GM23338 (cell line): ENCODE results near the gene UBR2.

ENCODE experiments used
- CREB1 ChIP-seq: fragments of 250-450 bp; sonication (Bioruptor Pico); IDR thresholded peaks from 2 replicates; pipeline ENCODE4 v1.5.0; 2020; ENCODE audit warnings: low read depth, mild to moderate bottlenecking, moderate library complexity
- CTCF ChIP-seq, 2 experiments: fragments of 200-600 bp in 1 of 2; sonication (generic) in 1 of 2; conservative IDR thresholded peaks; 2 replicates each; pipeline versions ENCODE4 v1.5.1 to v1.6.1; 2016 to 2017; ENCODE audit warnings: antibody characterized with exemption in 2 of 2, low read depth in 2 of 2, mild to moderate bottlenecking in 2 of 2, moderate library complexity in 1 of 2
- ETS1 ChIP-seq: IDR thresholded peaks from 2 replicates; pipeline ENCODE4 v1.6.1; 2016; ENCODE audit warnings: antibody characterized with exemption
- EZH2 ChIP-seq: fragments of 200-600 bp; sonication (generic); IDR thresholded peaks from one replicate; pipeline ENCODE4 v1.8.0; 2017; ENCODE audit warnings: antibody characterized with exemption, mild to moderate bottlenecking, low read depth; ENCODE audit not compliant: unreplicated experiment
- EZH2phosphoT487 ChIP-seq: fragments of 200-600 bp; sonication (generic); IDR thresholded peaks from one replicate; pipeline ENCODE4 v1.8.1; 2018; ENCODE audit warnings: antibody characterized with exemption; ENCODE audit not compliant: unreplicated experiment
- JUNB ChIP-seq: IDR thresholded peaks from one replicate; pipeline ENCODE4 v1.6.1; 2016; ENCODE audit warnings: antibody characterized with exemption; ENCODE audit not compliant: unreplicated experiment
- POLR2AphosphoS5 ChIP-seq: IDR thresholded peaks from 2 replicates; pipeline ENCODE4 v1.6.1; 2016; ENCODE audit warnings: antibody characterized with exemption, low read depth
- ZNF114 ChIP-seq: fragments of 250-450 bp; sonication (Bioruptor Pico); IDR thresholded peaks from 2 replicates; pipeline ENCODE4 v1.5.0; 2020; ENCODE audit warnings: mild to moderate bottlenecking, moderate library complexity
- ZNF331 ChIP-seq: fragments of 250-450 bp; sonication (Bioruptor Pico); IDR thresholded peaks from 2 replicates; pipeline ENCODE4 v1.5.0; 2020; ENCODE audit warnings: low read depth, mild to moderate bottlenecking, moderate library complexity
- TF ChIP-seq, protein P1 (sequence below): IDR thresholded peaks from one replicate; pipeline ENCODE4 v1.6.1; 2018; ENCODE audit warnings: antibody characterized with exemption; ENCODE audit not compliant: unreplicated experiment

DNA sequence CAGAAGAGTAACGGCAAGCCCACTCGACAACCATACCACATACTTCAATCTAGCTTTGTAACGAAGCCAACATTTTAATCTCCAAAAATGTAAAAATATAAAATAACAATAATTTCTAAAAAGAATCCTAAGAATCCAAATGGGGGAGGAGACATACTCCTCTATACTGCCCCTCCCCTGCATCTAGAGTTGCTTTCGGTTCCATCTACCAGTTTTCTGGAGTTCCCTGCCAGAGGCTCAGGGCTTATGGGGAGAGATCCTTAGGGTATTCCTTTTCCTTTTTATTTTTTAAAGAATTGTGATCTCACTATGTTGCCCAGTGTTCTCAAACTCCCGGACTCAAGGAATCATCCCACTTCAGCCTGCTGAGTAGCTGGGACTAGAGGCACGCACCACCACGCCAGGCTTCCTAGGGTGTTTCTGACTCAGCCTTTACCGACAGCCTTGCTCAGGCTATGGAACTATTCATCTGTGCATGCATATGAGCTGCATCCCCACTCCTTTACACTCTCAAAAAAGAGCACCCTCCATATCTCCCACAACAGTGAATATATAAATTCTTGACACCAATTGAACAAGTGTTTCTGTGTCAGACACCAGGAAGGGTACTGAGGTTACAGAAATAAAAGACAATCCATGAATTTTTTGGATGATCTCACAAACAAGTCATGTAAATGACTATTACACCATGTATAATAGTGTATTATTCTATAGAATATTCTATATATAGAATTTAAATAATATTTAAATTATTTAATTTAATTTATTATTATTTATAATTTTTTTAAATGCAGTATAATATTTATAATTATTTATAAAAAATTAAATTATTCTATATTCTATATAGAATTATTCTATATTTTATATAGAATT is 40.7 kb upstream of the UBR2 start:
- no peak for TF ChIP-seq CTCF (conservative IDR thresholded peaks at IDR 0.05; ENCODE audit: low read depth in 2 of 2)
- TF ChIP-seq ETS1 = no peak
- TF ChIP-seq, protein P1, sequence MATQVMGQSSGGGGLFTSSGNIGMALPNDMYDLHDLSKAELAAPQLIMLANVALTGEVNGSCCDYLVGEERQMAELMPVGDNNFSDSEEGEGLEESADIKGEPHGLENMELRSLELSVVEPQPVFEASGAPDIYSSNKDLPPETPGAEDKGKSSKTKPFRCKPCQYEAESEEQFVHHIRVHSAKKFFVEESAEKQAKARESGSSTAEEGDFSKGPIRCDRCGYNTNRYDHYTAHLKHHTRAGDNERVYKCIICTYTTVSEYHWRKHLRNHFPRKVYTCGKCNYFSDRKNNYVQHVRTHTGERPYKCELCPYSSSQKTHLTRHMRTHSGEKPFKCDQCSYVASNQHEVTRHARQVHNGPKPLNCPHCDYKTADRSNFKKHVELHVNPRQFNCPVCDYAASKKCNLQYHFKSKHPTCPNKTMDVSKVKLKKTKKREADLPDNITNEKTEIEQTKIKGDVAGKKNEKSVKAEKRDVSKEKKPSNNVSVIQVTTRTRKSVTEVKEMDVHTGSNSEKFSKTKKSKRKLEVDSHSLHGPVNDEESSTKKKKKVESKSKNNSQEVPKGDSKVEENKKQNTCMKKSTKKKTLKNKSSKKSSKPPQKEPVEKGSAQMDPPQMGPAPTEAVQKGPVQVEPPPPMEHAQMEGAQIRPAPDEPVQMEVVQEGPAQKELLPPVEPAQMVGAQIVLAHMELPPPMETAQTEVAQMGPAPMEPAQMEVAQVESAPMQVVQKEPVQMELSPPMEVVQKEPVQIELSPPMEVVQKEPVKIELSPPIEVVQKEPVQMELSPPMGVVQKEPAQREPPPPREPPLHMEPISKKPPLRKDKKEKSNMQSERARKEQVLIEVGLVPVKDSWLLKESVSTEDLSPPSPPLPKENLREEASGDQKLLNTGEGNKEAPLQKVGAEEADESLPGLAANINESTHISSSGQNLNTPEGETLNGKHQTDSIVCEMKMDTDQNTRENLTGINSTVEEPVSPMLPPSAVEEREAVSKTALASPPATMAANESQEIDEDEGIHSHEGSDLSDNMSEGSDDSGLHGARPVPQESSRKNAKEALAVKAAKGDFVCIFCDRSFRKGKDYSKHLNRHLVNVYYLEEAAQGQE = no peak
- TF ChIP-seq CREB1 (CRISPR knock-in tag) = no peak
- TF ChIP-seq POLR2AphosphoS5 = no peak
- TF ChIP-seq EZH2 = no peak
- no peak for TF ChIP-seq EZH2phosphoT487
- TF ChIP-seq JUNB = no peak
- TF ChIP-seq ZNF114 (CRISPR knock-in tag) = no peak
- TF ChIP-seq ZNF331 (CRISPR knock-in tag) = no peak
